H1 (cell line): ENCODE measurements around the gene FLRT1. TPM values are rescaled to one million over a fixed set of nuclear protein-coding genes. Genes with fewer than 3 reads are reported as not detected.

Experiments
- CTCF ChIA-PET: fragments of 300-600 bp; sonication (Branson Sonifier 250); formaldehyde crosslinking; loops from one replicate; lab custom pipeline; 2021; ENCODE audit not compliant: partially characterized antibody; lab: Charles Lee
- POLR2A ChIA-PET: fragments of 300-600 bp; sonication (Branson Sonifier 250); formaldehyde crosslinking; loops from one replicate; lab custom pipeline; 2021; ENCODE audit warnings: inconsistent platforms; ENCODE audit not compliant: partially characterized antibody; lab: Charles Lee
- DNase-seq, 2 experiments: peaks; one replicate each; pipeline versions ENCODE4 v3.0.0 to v3.0.0-alpha.2; 2010 to 2022; ENCODE audit warnings: low spot score in 2 of 2, low read depth in 1 of 2, mixed read lengths in 1 of 2
- FAIRE-seq: peaks from 2 replicates; lab custom pipeline; 2011; peaks lifted over from hg19 to GRCh38; lab: Jason Lieb, UNC
- H2AFZ ChIP-seq: 2 replicates; pipeline ENCODE4 v1.8.1; 2012; ENCODE audit warnings: low read length, inconsistent platforms
- H2AK5ac ChIP-seq: 2 replicates; pipeline ENCODE4 v1.6.1; 2013; ENCODE audit warnings: low read depth, low read length
- H2BK120ac ChIP-seq: replicated peaks from 2 replicates; pipeline ENCODE3; 2013; ENCODE audit warnings: low read depth, low read length, inconsistent platforms
- H2BK12ac ChIP-seq: 2 replicates; pipeline ENCODE4 v1.6.1; 2013; ENCODE audit warnings: low read depth, low read length
- H2BK15ac ChIP-seq: 2 replicates; pipeline ENCODE4 v1.6.1; 2013; ENCODE audit warnings: low read length
- H2BK20ac ChIP-seq: 2 replicates; pipeline ENCODE4 v1.6.1; 2013; ENCODE audit warnings: low read length
- H2BK5ac ChIP-seq: 2 replicates; pipeline ENCODE4 v1.6.1; 2013; ENCODE audit warnings: low read depth, low read length
- H3K14ac ChIP-seq: 2 replicates; pipeline ENCODE4 v1.6.1; 2013; ENCODE audit warnings: inconsistent platforms; ENCODE audit not compliant: insufficient read length
- H3K18ac ChIP-seq: 2 replicates; pipeline ENCODE4 v1.6.1; 2013; ENCODE audit warnings: low read length; ENCODE audit errors: extremely low read depth
- H3K23ac ChIP-seq: 2 replicates; pipeline ENCODE4 v1.6.1; 2013; ENCODE audit warnings: inconsistent platforms; ENCODE audit not compliant: insufficient read length
- H3K23me2 ChIP-seq: 2 replicates; pipeline ENCODE4 v1.6.1; 2013; ENCODE audit warnings: low read depth, low read length
- H3K27ac ChIP-seq: 2 replicates; pipeline ENCODE4 v1.6.1; 2011; ENCODE audit warnings: low read depth, low read length, inconsistent platforms
- H3K27me3 ChIP-seq, 4 experiments: replicated peaks in 1 of 4; 1 replicate in 1 of 4; 2 replicates in 3 of 4; pipeline versions ENCODE4 v1.6.1 to v1.8.1; 2011 to 2013; ENCODE audit warnings: low read length in 3 of 4, mild to moderate bottlenecking in 3 of 4, inconsistent platforms in 2 of 4, mixed read lengths in 2 of 4, moderate library complexity in 1 of 4; ENCODE audit not compliant: control insufficient read depth in 3 of 4, insufficient read depth in 3 of 4; ENCODE audit errors: extremely low read depth in 1 of 4
- H3K36me3 ChIP-seq, 4 experiments: 2 replicates each; pipeline versions ENCODE4 v1.6.1 to v1.8.1; 2011 to 2013; ENCODE audit warnings: mild to moderate bottlenecking in 4 of 4, low read length in 3 of 4, moderate library complexity in 2 of 4, control low read depth in 1 of 4, inconsistent platforms in 1 of 4; ENCODE audit not compliant: insufficient read depth in 4 of 4, control insufficient read depth in 2 of 4
- H3K4ac ChIP-seq: replicated peaks from 2 replicates; pipeline ENCODE3; 2013; ENCODE audit warnings: low read length, low read depth, mixed read lengths, inconsistent platforms; ENCODE audit not compliant: insufficient read length
- H3K4me1 ChIP-seq, 4 experiments: replicated peaks in 1 of 4; 1 replicate in 1 of 4; 2 replicates in 3 of 4; pipeline versions ENCODE4 v1.6.1 to v1.8.1; 2011 to 2013; ENCODE audit warnings: low read length in 3 of 4, inconsistent platforms in 2 of 4, mixed read lengths in 1 of 4; ENCODE audit not compliant: insufficient read depth in 4 of 4, control insufficient read depth in 3 of 4
- H3K4me2 ChIP-seq, 2 experiments: 2 replicates each; pipeline versions ENCODE4 v1.6.1 to v1.8.1; 2011 to 2013; ENCODE audit warnings: low read depth in 2 of 2, low read length in 2 of 2, control low read depth in 1 of 2, inconsistent platforms in 1 of 2, mild to moderate bottlenecking in 1 of 2; ENCODE audit not compliant: insufficient read depth in 1 of 2
- H3K4me3 ChIP-seq, 4 experiments: fragments of 200-600, 300-600 bp in 1 of 4; sonication (generic), shearing (Covaris generic), sonication (Bioruptor Twin) in 1 of 4; 2 replicates each; pipeline versions ENCODE4 v1.5.1 to v1.8.1; 2011 to 2016; ENCODE audit warnings: low read length in 4 of 4, low read depth in 3 of 4, control low read depth in 2 of 4, inconsistent platforms in 2 of 4, mild to moderate bottlenecking in 2 of 4, mixed read lengths in 1 of 4, moderate library complexity in 1 of 4; ENCODE audit not compliant: insufficient read depth in 2 of 4; ENCODE audit errors: extremely low read depth in 1 of 4
- H3K56ac ChIP-seq: replicated peaks from 2 replicates; pipeline ENCODE3; 2013; ENCODE audit warnings: low read depth, mild to moderate bottlenecking, mixed read lengths, low read length, inconsistent platforms; ENCODE audit not compliant: insufficient read length
- H3K79me1 ChIP-seq: 2 replicates; pipeline ENCODE4 v1.6.1; 2013; ENCODE audit warnings: low read depth, low read length, control low read depth
- H3K79me2 ChIP-seq, 2 experiments: 2 replicates each; pipeline versions ENCODE4 v1.6.1 to v1.8.1; 2012 to 2013; ENCODE audit warnings: low read length in 2 of 2, mild to moderate bottlenecking in 2 of 2, inconsistent platforms in 1 of 2; ENCODE audit not compliant: insufficient read depth in 2 of 2, control insufficient read depth in 1 of 2
- H3K9ac ChIP-seq, 4 experiments: replicated peaks in 1 of 4; 1 replicate in 1 of 4; 2 replicates in 3 of 4; pipeline versions ENCODE4 v1.6.1 to v1.8.1; 2011 to 2013; ENCODE audit warnings: low read depth in 3 of 4, low read length in 3 of 4, control low read depth in 2 of 4, mild to moderate bottlenecking in 2 of 4, moderate library complexity in 2 of 4, inconsistent platforms in 1 of 4; ENCODE audit errors: extremely low read depth in 1 of 4
- H3K9me3 ChIP-seq, 2 experiments: 2 replicates each; pipeline versions ENCODE4 v1.6.1 to v1.8.1; 2012 to 2013; ENCODE audit warnings: mild to moderate bottlenecking in 2 of 2, moderate library complexity in 2 of 2, control low read depth in 1 of 2, inconsistent platforms in 1 of 2, low read depth in 1 of 2, low read length in 1 of 2, mixed read lengths in 1 of 2; ENCODE audit not compliant: insufficient read depth in 2 of 2
- H4K20me1 ChIP-seq, 2 experiments: replicated peaks in 1 of 2; 2 replicates each; pipeline versions ENCODE3 to v1.8.1; 2011 to 2013; ENCODE audit warnings: inconsistent platforms in 2 of 2, low read length in 2 of 2, mild to moderate bottlenecking in 1 of 2; ENCODE audit not compliant: insufficient read depth in 2 of 2, control insufficient read depth in 1 of 2
- H4K5ac ChIP-seq: 2 replicates; pipeline ENCODE4 v1.6.1; 2013; ENCODE audit warnings: low read length, low read depth, mixed read lengths, inconsistent platforms; ENCODE audit not compliant: insufficient read length
- H4K8ac ChIP-seq: 2 replicates; pipeline ENCODE4 v1.8.0; 2013; ENCODE audit warnings: mild to moderate bottlenecking, moderate library complexity, low read length, inconsistent platforms; ENCODE audit not compliant: insufficient read depth; ENCODE audit errors: extremely low read depth
- H4K91ac ChIP-seq: replicated peaks from 2 replicates; pipeline ENCODE3; 2013; ENCODE audit warnings: low read length, mixed read lengths, inconsistent platforms; ENCODE audit not compliant: insufficient read length
- CEBPB ChIP-seq: IDR thresholded peaks from 2 replicates; pipeline ENCODE4 v1.6.1; 2012; ENCODE audit warnings: low read depth, low read length
- HDAC2 ChIP-seq, 2 experiments: fragments of 300-600 bp in 1 of 2; sonication (generic) in 1 of 2; IDR thresholded peaks; 2 replicates each; pipeline ENCODE4 v1.6.1; 2011 to 2012; ENCODE audit warnings: low read depth in 2 of 2, low read length in 2 of 2, mild to moderate bottlenecking in 2 of 2, moderate library complexity in 2 of 2, borderline replicate concordance in 1 of 2, inconsistent platforms in 1 of 2
- NANOG ChIP-seq: IDR thresholded peaks from 2 replicates; pipeline ENCODE4 v1.6.1; 2011; ENCODE audit warnings: low read length, low read depth, mild to moderate bottlenecking, inconsistent platforms; ENCODE audit not compliant: insufficient read depth, poor library complexity, severe bottlenecking
- POLR2AphosphoS5 ChIP-seq: IDR thresholded peaks from 2 replicates; pipeline ENCODE4 v1.6.1; 2011; ENCODE audit warnings: low read depth, low read length
- RNF2 ChIP-seq: fragments of 200-900, 300-1000 bp; sonication (generic); IDR thresholded peaks from 2 replicates; pipeline ENCODE4 v1.7.1; 2016; ENCODE audit warnings: borderline replicate concordance, low read depth, mild to moderate bottlenecking, antibody characterized with exemption, low read length; ENCODE audit not compliant: poor library complexity, severe bottlenecking; ENCODE audit errors: missing control alignments
- RXRA ChIP-seq: IDR thresholded peaks from 2 replicates; pipeline ENCODE4 v1.6.1; 2011; ENCODE audit warnings: low read depth, mild to moderate bottlenecking, low read length, moderate library complexity; ENCODE audit not compliant: insufficient read depth
- TCF12 ChIP-seq: IDR thresholded peaks from 2 replicates; pipeline ENCODE4 v1.6.1; 2011; ENCODE audit warnings: low read depth, mild to moderate bottlenecking, low read length
- WGBS, 2 experiments: shearing (Covaris generic) in 1 of 2; methylation state at CpG; one replicate each; pipeline versions ENCODE4 v1.1.6 to v1.1.7; 2013 to 2015; ENCODE audit warnings: low lambda C conversion rate in 2 of 2, mixed read lengths in 2 of 2, inconsistent platforms in 1 of 2, low coverage in 1 of 2, missing lambda C conversion rate in 1 of 2; ENCODE audit not compliant: insufficient replicate concordance in 2 of 2, insufficient coverage in 1 of 2, insufficient read length in 1 of 2; ENCODE audit errors: extremely low coverage in 1 of 2, missing lambda C conversion rate in 1 of 2; 5-methylcytosine and 5-hydroxymethylcytosine counted together
- polyA plus RNA-seq, 7 experiments: library from polyadenylated mRNA; depleted of rRNA in 3 of 7; stranded (reverse) in 5 of 7; unstranded in 2 of 7; fragments of >200 nt in 5 of 7; fragments of 200-250 nt in 2 of 7; gene quantifications; 1 replicate in 5 of 7; 2 replicates in 1 of 7; 4 replicates in 1 of 7; pipeline versions ENCODE4 v1.2.1 to v1.2.3, GENCODE V29; 2011 to 2013; ENCODE audit warnings: missing spikeins in 2 of 7, mixed read lengths in 2 of 7
- total RNA-seq: library from RNA; stranded (reverse); fragmentation: NEBNext Ultra II Directional; extraction: Animal tissue kit (Norgen Biotek cat#: 25700); gene quantifications from 2 replicates; pipeline ENCODE4 v1.2.1, GENCODE V29; 2021
- TF ChIP-seq, protein P1 (sequence below): IDR thresholded peaks from 2 replicates; pipeline ENCODE4 v1.6.1; 2011; ENCODE audit warnings: low read length, improper control_type of control experiment

Gene FLRT1
- total and polyA plus RNA-seq, 2 of the 8 experiments (the other 6 are each of a cell fraction or from before 2014, with no cell fraction given) = 0.14 to 0.28 TPM

DNA sequence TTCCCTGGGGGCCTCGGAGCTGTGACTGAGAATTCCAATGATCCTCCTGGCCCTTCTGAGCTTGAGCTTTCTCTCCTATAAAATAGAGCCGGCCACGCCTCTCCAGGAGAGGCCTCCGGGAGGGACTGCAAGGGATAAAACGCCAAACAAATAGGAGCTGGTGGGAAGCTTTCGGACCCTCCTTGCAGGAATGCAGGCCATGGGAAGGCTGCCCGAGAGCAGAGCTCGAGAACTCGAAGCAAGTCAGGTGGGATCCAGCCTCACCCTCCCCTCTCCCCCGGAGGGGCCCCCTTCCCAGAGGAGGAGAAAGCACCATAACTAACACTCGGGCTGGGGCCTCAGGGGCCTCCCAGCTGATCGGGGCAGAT is 34.6 kb downstream of the FLRT1 start:
- H3K4me2 ChIP-seq = no peak overlapping the region
- CTCF ChIA-PET = interaction anchor here (0.6 to 2.1 kb wide), 16 partner anchors 10 to 82 kb away, joined by 3 to 10 read pairs (median 4); no protein-coding TSS in a partner anchor
- no peak overlapping the region for H2BK15ac ChIP-seq
- no peak overlapping the region for H2AFZ ChIP-seq
- H3K9me3 ChIP-seq = no peaks in the 10 kb centered on the region
- no peak overlapping the region for H2BK12ac ChIP-seq
- H3K18ac ChIP-seq = no peak overlapping the region
- POLR2A ChIA-PET = interaction anchor here (0.6 kb wide), 1 partner anchor 702 kb away, joined by 4 read pairs; no protein-coding TSS in a partner anchor
- H3K56ac ChIP-seq = no peak overlapping the region
- no peak overlapping the region for H2BK120ac ChIP-seq
- peaks cover 0 to 13% (median 4%) of the 10 kb centered on the region in 4 experiments; a peak in 4 of 7 replicates for H3K4me1 ChIP-seq
- H3K14ac ChIP-seq = no peak overlapping the region
- no peak overlapping the region for H3K4ac ChIP-seq
- 79% methylated on average over 12 of the region's 12 CpGs; no CpG with 5 or more reads in 1 of the 2 experiments for WGBS, 2 experiments
- no peak overlapping the region for H4K91ac ChIP-seq
- no peak overlapping the region for H3K9ac ChIP-seq
- no peak overlapping the region for H4K8ac ChIP-seq
- no peak overlapping the region for H2AK5ac ChIP-seq
- FAIRE-seq (no peak), DNase-seq (no peak)
- H2BK5ac ChIP-seq = no peak overlapping the region
- H3K23ac ChIP-seq = no peak overlapping the region
- H3K36me3 ChIP-seq = no peaks in the 10 kb centered on the region
- H2BK20ac ChIP-seq = no peak overlapping the region
- TF ChIP-seq POLR2AphosphoS5 = no peak
- TF ChIP-seq HDAC2 (IDR thresholded peaks at IDR 0.05; ENCODE audit: borderline replicate concordance in 1 of 2, low read depth in 2 of 2, low read length in 2 of 2) = no peak
- TF ChIP-seq, protein P1, sequence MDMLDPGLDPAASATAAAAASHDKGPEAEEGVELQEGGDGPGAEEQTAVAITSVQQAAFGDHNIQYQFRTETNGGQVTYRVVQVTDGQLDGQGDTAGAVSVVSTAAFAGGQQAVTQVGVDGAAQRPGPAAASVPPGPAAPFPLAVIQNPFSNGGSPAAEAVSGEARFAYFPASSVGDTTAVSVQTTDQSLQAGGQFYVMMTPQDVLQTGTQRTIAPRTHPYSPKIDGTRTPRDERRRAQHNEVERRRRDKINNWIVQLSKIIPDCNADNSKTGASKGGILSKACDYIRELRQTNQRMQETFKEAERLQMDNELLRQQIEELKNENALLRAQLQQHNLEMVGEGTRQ = no peak
- TF ChIP-seq RXRA = no peak
- TF ChIP-seq RNF2 = no peak
- TF ChIP-seq TCF12 = no peak
- no peak for TF ChIP-seq NANOG
- TF ChIP-seq CEBPB = no peak
- H4K20me1 ChIP-seq = peaks cover 10 to 20% of the 10 kb centered on the region in 2 experiments
- H3K79me1 ChIP-seq = no peaks in the 10 kb centered on the region
- H3K27ac ChIP-seq = no peak overlapping the region
- H3K79me2 ChIP-seq = no peaks in the 10 kb centered on the region
- no peak overlapping the region for H4K5ac ChIP-seq
- no peak overlapping the region for H3K4me3 ChIP-seq
- H3K23me2 ChIP-seq = no peaks in the 10 kb centered on the region
- H3K27me3 ChIP-seq = peaks cover 2 to 64% (median 38%) of the 10 kb centered on the region in 4 experiments
